ENCODE data around the gene INTS2.

Gene INTS2

GRCh38 chr17:61875804-61876203 is 52.0 kb downstream of the INTS2 start:
- no peak for TF ChIP-seq MAX (IDR thresholded peaks at IDR 0.05; ENCODE audit: low read depth, low read length)
- TF ChIP-seq POLR2A (IDR thresholded peaks at IDR 0.05; ENCODE audit: extremely low read depth, insufficient read length) = no peak
- no peak for TF ChIP-seq CTCF (IDR thresholded peaks at IDR 0.05; ENCODE audit: low read depth, low read length)
- no peak for TF ChIP-seq MYC (IDR thresholded peaks at IDR 0.05; ENCODE audit: low read depth, low read length)
- no peak overlapping the region for H3K4me3 ChIP-seq (ENCODE audit: low read depth, low read length)
- no peak for DNase-seq (ENCODE audit: low read depth)

GRCh38 chr17:61875285-61875684 is 52.5 kb downstream of the INTS2 start:
- H3K4me3 ChIP-seq (ENCODE audit: low read depth, low read length) = no peak overlapping the region
- TF ChIP-seq CTCF (IDR thresholded peaks at IDR 0.05; ENCODE audit: low read depth, low read length) (no peak), MAX (IDR thresholded peaks at IDR 0.05; ENCODE audit: low read depth, low read length) (no peak), MYC (IDR thresholded peaks at IDR 0.05; ENCODE audit: low read depth, low read length) (no peak), POLR2A (IDR thresholded peaks at IDR 0.05; ENCODE audit: extremely low read depth, insufficient read length) (no peak)
- no peak for DNase-seq (ENCODE audit: low read depth)

GRCh38 chr17:61874075-61874474 is 53.7 kb downstream of the INTS2 start:
- no peak overlapping the region for H3K4me3 ChIP-seq (ENCODE audit: low read depth, low read length)
- TF ChIP-seq MAX (IDR thresholded peaks at IDR 0.05; ENCODE audit: low read depth, low read length) = no peak
- no peak for TF ChIP-seq MYC (IDR thresholded peaks at IDR 0.05; ENCODE audit: low read depth, low read length)
- DNase-seq (ENCODE audit: low read depth) = no peak

GRCh38 chr17:61872099-61872498 is 55.7 kb downstream of the INTS2 start:
- no peak for DNase-seq (ENCODE audit: low read depth)
- TF ChIP-seq CTCF (IDR thresholded peaks at IDR 0.05; ENCODE audit: low read depth, low read length) (no peak), MAX (IDR thresholded peaks at IDR 0.05; ENCODE audit: low read depth, low read length) (no peak), MYC (IDR thresholded peaks at IDR 0.05; ENCODE audit: low read depth, low read length) (no peak), POLR2A (IDR thresholded peaks at IDR 0.05; ENCODE audit: extremely low read depth, insufficient read length) (no peak)
- H3K4me3 ChIP-seq (ENCODE audit: low read depth, low read length) = no peak overlapping the region

GRCh38 chr17:61869138-61869537 is 58.6 kb downstream of the INTS2 start:
- DNase-seq (ENCODE audit: low read depth) = no peak
- TF ChIP-seq CTCF (IDR thresholded peaks at IDR 0.05; ENCODE audit: low read depth, low read length) = no peak
- no peak for TF ChIP-seq POLR2A (IDR thresholded peaks at IDR 0.05; ENCODE audit: extremely low read depth, insufficient read length)
- no peak for TF ChIP-seq MYC (IDR thresholded peaks at IDR 0.05; ENCODE audit: low read depth, low read length)

GRCh38 chr17:61868074-61868473 is 59.7 kb downstream of the INTS2 start:
- DNase-seq (ENCODE audit: low read depth) = no peak
- TF ChIP-seq MYC (IDR thresholded peaks at IDR 0.05; ENCODE audit: low read depth, low read length) = no peak
- TF ChIP-seq CTCF (IDR thresholded peaks at IDR 0.05; ENCODE audit: low read depth, low read length) = no peak
- no peak for TF ChIP-seq MAX (IDR thresholded peaks at IDR 0.05; ENCODE audit: low read depth, low read length)
- no peak for TF ChIP-seq POLR2A (IDR thresholded peaks at IDR 0.05; ENCODE audit: extremely low read depth, insufficient read length)

More at GRCh38 chr17:61869138-61869537, 58.6 kb downstream of the INTS2 start:
- no peak overlapping the region for H3K4me3 ChIP-seq (ENCODE audit: low read depth, low read length)

More at GRCh38 chr17:61868074-61868473, 59.7 kb downstream of the INTS2 start:
- no peak overlapping the region for H3K4me3 ChIP-seq (ENCODE audit: low read depth, low read length)

All from NB4 (cell line).